GM19025 (cell line): ENCODE results near the gene ARID4B.
"Not testable (repeated sequence)": the region's sequence is repeated elsewhere in the genome, so short reads cannot be mapped to it uniquely, and the experiment has no call there.

Source experiments
- ATAC-seq: cut with Tn5 transposase; IDR thresholded peaks from one replicate; pipeline ENCODE4 v1.9.1; 2021; ENCODE audit warnings: mild to moderate bottlenecking, low read depth, moderate library complexity; ENCODE audit not compliant: unreplicated experiment

ARID4B gene

DNA sequence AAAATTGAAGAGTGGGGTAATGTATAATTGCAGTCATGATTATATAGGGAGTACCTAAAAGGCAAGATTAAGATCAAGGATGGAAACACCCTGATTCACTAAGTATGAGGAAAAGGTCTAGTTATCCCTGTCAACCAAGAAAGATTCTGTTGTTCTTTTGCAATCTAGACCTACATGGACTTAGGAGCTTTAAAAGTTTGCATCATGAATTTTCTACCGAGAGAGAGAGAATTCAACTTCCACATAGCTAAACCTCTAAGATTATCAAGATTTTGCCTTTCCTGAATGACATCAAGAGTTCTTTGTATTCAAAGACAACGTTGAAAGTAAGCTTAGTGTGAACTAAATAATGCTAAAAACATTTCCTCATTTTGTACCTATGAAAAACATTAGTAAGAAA lies 88.1 kb downstream of the ARID4B start:
- ATAC-seq: no peak

- no peak for ATAC-seq
These were observed 89.4 kb downstream of the ARID4B start for GRCh38 chr1:235238558-235238957.

DNA sequence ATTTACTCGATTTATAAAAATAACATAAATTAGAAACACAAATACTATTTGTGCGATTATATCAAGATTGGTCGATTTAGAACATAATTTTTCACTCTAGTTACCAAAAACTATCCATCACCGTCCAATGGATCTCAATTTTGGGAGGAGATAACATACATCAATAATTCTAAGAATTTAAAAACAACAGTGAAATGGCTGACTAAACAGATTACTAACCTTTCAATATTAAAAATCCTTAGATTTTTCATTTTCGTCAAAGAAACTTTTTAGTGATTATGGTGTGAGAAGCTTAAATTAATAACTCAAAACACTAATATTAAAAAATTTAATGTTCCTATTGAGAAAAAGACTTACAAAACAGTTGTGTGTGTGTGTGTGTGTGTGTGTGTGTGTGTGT lies 91.9 kb downstream of the ARID4B start:
- ATAC-seq: no peak

DNA sequence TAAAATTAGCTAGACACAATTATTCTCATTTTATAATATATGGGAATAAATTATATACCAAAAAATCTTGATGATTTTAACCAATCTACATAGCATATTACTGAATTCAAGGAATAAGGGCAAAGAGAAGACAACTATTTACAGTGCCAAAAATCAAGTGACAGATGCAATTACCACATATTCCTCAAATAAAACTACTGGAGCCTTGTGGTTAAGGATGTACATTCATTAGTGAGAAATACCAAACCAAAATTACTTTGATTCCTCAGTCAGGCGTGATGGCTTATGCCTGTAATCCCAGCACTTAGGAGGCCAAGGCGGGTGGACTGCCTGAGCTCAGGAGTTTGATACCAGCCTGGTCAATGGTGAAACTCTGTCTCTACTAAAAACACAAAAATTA lies 98.1 kb downstream of the ARID4B start:
- ATAC-seq: no peak

- no peak for ATAC-seq
These were observed 100.6 kb downstream of the ARID4B start for GRCh38 chr1:235227414-235227813.

DNA sequence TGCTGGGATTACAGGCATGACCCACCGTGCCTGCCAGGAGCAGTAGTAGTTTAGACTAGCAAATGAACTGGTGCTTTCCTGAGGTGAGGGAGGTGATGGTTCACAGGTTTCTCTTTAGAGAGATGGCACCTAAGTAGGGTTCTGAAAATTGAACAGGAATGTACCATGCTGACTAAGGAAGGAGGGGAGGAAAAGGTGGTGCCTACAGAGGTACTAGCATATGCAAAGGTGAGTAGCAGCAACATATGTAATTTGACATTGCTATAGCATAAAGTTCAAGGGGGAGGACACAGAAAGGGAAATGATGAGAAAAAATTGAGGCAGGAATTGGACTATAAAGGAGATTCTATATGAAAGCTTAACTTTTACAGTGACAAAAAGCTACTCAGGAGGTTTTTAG lies 101.0 kb downstream of the ARID4B start:
- no peak for ATAC-seq

GRCh38 chr1:235225299-235225698 lies 102.7 kb downstream of the ARID4B start:
- ATAC-seq: no peak

- no peak for ATAC-seq
These were observed 106.2 kb downstream of the ARID4B start for GRCh38 chr1:235221653-235222375.

DNA sequence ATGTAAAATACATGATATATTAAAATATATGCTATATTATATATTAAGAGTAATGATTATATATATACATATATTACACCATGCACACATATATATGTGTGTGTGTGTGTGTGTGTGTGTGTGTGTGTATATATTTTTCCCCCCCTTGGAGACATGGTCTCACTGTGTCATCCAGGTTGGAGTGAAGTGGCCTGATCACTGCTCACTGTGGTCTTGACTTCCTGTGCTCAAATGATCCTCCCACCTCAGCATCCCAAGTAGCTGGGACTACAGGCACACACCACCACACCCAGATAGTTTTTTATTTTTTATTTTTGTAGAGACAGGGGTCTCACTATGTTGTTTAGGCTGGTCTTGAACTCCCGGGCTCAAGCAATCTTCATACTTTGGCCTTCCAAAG lies 112.5 kb downstream of the ARID4B start:
- ATAC-seq: no peak

DNA sequence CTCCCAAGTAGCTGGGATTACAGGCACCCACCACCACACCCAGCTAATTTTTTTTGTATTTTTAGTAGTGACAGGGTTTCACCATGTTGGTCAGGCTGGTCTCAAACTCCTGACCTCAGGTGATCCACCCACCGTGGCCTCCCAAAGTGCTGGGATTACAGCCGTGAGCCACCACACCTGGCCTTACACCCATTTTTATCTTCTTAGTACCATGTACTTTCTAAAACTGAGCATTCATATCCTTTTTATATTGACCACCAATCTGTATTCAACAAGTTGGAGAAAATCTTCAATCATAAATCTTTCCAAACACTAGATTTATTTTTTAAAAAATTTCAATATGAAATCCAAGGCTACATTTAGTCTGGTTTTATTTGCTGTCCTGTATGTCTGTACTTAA lies 113.0 kb downstream of the ARID4B start:
- ATAC-seq: not testable (repeated sequence)

DNA sequence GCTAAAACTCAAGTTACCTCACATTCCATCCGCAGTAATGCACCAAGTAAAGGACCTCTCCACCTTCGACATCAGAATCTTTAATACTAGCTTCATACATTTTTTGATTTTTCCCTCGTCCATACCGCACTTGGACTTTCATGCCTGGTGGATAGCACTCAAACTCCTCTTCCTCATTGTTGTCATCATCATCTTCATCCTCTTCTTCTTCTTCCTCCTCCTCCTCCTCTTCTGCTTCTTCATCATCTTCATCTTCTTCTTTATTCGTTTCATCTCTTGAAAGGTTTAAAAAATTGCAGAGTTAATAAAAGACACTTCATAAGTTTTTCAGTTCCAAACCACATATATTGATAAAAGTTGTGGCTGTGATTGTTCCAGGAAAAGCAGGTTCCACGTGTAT lies 114.2 kb downstream of the ARID4B start:
- no peak for ATAC-seq

- ATAC-seq: no peak
These were observed 116.5 kb downstream of the ARID4B start for GRCh38 chr1:235211517-235211916.

GRCh38 chr1:235207209-235207565 lies 120.8 kb downstream of the ARID4B start:
- ATAC-seq: no peak

DNA sequence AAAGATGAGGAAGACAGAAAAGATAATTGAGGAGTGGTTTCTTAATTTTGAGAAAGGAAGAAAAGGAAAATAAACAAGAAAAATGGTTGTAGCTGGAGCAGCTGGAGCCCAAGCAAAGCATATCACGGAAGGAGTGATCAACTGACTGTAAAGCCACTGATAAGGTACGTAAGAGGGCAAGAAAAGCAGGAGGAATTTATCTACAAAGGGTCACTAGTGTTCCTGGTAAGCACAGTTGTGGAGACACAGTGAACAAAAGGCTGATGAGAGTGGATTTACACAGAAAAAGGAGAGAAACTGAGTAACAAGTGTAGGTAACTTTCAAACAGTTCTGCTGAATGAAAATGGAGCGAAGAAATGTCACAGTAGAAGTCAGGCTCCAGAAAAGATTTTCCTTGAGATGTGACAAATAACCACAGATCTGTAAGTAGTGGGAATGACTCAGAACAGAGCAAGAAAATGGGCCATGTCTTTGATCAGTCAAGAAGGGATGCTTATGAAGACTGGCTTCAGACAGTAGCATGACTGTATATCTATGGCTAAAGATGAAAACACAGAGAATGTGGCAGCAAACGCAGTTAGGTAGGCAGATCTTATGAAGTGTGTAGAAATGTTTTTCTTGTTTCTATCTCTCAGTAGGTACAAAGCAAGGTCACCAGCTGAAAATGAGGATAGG lies 121.3 kb downstream of the ARID4B start:
- no peak for ATAC-seq

GRCh38 chr1:235205687-235206086 lies 122.3 kb downstream of the ARID4B start:
- no peak for ATAC-seq

DNA sequence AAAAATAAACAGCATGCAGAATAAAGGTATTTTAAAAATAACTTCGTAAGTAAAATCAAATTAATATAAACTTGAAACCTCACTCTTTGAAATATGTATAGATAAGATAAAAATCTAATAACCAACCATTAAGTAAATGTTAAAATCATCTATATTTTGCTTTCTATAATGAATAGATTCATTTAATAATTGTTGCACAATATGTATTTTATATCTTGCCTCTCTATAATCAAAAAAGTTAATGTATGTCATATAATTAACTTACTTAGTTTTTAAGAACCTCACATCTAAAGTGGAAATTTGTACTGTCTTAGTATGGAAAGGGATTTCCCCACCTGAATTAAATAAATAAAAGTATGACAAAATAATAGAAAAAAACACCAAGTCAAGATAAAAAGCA lies 124.6 kb downstream of the ARID4B start:
- ATAC-seq: no peak

GRCh38 chr1:235202447-235202846 lies 125.5 kb downstream of the ARID4B start:
- not testable (repeated sequence) for ATAC-seq

DNA sequence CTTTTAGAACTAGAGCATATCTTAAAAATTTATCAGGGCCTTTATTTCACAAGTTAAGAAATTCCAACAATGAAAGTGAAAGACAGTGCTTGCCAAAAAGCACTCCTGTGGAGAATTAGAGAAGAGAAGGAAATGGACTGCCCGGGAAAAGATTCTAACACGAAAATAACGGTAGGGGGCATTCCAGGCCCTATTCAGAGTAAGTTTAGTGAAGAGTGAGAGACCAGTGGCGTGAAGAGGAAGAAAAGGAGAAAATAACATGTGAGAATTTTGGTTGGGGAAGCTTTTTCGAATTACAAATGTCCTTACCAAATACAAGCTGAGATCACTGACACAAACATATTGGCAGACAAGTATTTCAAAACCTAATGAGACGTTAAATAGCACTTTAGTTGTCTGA lies 128.5 kb downstream of the ARID4B start:
- no peak for ATAC-seq

- no peak for ATAC-seq
These were observed 137.5 kb downstream of the ARID4B start for GRCh38 chr1:235190431-235190830.

- ATAC-seq: no peak
These were observed 140.7 kb downstream of the ARID4B start for GRCh38 chr1:235187316-235187715.

DNA sequence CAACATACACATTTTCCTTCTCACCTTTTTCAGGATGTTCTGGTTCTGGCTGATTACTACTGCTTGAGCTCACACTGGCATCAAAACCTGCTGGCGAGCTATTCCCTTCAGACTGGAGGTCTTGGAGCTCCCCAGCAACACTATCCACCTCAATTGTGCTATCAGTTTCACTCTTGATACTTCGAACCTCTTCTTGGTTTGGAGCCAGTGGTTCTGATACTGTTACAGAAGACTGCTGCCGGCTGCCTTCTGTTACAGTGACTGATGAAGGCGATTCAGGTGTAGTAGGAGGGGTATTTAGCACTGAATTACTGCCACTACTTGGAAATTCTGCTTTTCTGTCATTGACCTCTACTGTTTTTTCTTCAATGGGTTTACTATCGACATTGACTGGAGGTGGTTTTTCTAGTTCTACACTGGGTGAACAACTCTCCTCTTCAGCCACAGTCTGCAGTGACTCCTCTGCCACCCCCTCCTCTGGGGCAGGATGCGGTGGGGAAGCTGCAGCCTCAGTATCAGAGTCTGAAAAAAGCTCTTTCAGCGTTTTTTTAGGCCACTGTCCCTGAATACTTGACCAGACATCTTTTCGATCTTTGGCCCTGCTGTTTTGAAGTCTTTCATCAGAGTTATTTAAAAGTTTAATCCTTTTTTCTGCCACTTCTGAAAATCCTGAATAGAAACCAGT lies 146.3 kb downstream of the ARID4B start:
- no peak for ATAC-seq
